GOT3 (cell line): ENCODE results near the gene PCGF2.

Experiments
- DNase-seq: peaks from one replicate; lab custom pipeline; 2025; ENCODE audit warnings: mixed read lengths; lab: John Stamatoyannopoulos, UW

The PCGF2 gene

DNA sequence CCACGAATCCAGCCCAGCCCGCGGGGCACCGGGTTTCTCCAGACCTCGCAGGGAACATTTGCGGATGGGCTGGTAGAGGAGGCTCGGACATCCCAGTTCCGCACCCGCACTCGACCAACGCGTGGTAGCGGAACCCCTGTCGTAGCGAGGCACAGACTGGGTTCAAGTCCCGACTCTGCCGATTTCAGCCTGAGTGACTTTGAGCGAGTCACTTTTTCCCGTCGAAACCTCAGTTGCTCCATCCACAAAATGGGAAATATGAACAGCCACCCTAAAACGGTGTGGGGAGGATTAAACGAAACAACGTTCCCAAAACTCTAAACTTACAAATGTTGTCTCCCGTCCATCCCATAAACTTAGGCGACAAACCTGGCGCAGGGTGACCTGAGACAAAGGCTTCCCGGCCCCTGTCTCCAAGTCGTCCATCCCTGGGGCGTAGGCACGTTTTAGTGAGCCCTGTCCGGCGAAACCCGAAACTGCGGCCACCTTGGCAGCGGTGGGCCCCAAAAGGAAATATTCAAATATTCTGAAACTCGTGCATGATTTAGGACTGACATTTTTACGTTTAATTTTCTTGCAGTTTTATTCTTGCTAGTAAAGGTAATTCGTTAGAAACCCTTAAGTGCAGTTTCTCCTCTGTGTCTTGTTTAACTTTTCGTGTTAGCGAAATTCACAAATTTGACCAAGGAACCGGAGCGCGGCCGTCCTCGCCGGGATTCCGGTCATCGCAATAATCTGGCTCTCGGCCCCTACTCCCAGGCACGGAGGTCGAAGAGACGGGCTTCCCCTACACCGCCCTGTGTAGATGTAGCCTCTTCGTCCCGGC lies 45.0 kb downstream of the PCGF2 start:
- no peak for DNase-seq

DNA sequence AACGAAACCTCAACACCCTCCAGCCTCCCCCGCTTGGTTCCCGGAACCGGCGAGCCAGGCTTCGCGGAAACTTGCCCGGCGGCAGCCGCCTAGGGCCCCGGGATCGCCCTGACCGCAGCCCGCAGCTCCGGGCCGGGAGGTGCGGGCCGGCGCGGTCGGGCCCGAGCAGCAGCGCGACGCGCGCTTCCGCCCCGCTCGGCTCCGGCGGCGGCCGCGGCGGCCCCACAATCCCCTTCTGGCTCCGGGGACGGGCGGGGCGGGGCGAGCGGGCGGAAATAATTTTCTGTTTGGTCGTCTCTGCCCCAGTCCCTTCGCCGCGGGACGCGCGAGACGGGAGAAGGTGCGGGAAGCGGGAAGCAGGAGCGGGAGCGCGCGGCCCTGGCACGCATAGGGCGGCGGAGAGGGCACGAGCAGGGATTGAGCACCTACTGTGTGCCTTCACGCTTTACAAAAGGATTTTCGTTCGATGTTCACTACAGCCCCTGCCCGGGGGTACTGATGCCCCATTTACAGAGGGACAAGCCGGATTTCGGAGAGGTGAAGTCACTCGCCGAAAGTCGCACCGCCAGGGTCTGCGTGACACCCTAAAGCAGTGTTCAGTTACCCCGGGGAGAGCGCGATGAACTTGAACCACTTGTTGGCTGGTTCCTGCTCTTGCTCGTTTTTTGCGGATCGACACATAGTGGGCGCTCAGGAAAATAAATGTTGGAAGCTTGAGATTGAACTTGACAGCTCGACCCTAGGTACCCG lies 45.8 kb downstream of the PCGF2 start:
- peak; percentile 39 for DNase-seq

DNA sequence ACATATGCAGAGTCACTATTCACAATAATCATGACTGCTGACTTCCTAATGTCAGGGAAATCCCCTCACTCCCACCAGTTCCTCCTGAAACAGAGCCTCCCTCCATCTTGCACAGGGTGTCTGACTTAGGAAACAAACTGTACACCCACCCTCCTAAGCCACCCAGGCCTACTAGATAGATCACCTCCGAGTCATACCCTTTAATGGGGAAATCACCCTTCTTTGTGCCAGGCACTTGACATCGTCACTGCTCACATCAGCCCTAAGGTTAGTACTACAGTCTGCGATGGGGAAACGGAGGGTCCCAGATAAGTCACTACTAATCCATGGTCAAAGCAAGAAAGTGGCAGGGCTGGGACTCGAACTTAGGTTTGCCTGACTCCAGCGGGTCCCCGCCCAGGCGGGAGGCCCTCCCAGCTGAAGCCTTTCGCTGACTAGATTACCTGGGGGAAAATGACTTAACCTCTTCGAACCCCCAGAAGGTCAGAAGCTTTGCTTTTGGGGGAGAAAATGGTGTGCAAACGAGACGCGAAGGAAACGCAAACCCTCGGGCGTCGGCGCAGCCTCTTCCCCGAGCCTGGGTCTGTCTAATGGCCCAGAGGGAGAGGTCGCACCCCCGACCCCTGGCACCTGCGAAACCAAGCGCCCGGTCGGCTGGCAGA lies 46.5 kb downstream of the PCGF2 start:
- no peak for DNase-seq

DNA sequence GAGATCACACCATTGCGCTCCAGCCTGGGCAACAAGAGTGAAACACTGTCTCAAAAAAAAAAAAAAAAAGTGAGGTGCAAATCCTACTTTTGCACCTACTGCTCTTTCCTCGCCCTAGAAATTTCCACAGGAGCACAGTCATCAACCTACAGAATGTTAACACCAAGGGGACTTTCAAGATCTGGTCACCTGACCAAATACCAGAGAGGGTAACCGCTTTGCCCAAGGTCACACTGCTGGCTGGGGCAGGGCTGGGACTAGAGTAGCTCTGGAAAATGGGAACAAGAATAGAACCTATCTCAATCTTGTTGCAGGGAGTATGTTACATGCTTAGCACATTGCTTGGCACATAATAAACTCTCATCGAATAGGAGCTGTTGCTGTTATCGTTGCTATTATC lies 49.4 kb downstream of the PCGF2 start:
- no peak for DNase-seq

DNA sequence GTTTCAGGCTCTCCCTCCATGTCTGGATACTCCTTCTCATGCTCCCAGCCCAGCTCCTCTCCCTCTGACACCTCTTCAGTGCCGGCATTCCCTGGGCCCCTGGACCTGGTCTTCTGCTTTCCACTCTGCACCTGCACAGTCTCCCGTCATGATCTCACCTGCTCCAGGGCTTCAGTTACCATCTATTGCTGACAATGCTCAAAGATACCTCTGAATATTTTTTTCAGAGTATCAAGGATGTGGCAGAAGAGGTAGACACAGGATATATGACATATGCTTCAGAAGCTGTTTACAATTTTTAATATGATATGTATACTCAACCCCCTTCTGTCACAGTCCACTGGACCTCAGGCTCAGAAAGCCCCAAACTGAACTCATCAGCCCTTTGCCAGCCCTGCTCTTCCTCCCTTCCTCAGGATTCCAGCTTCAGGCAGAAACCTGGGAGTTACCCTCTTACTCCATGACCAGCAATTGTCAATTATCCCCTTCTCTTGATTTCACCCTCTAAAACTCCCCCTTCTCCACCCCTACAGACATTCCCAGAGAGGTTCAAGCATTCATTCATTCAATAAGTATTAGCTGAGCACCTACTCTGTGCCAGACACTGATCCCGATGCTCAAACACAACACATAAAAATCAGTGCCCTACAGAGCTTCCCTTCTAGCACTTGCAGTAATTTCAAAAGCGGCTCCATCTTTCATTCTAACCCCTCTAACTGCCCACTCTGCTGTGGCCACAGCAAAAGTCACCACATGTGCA lies 50.9 kb downstream of the PCGF2 start:
- DNase-seq, result no peak

DNA sequence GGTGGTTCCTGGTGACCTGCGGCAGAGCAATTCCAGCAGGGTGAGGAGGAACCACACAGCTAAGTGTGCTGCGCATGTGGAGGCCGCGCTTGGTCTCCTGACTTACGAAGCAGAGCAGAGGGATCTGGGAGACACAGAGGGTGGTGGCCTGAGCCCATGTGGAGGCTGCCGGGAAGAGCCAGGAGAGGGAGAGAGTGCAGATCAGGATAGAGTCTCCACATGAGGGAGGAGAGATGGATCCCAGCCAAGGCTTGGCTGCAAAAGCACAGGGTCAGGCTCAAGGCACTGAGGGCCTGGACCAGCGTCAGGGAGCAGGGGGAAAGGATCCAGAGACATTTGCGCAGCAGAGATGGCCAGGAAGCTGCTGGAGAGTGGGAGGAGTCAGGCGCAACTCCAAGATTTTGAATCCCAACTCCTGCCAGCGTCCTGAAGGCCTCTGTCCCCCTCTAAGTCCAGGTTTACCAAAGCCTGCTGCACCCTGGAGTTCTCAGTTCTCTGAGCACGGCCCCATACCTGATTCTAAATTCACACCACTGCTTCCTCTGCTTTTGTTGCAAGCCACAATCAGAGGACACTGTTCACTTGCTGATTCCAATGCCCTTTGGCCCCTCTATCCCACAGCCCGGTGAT lies 54.3 kb downstream of the PCGF2 start:
- DNase-seq, result no peak

DNA sequence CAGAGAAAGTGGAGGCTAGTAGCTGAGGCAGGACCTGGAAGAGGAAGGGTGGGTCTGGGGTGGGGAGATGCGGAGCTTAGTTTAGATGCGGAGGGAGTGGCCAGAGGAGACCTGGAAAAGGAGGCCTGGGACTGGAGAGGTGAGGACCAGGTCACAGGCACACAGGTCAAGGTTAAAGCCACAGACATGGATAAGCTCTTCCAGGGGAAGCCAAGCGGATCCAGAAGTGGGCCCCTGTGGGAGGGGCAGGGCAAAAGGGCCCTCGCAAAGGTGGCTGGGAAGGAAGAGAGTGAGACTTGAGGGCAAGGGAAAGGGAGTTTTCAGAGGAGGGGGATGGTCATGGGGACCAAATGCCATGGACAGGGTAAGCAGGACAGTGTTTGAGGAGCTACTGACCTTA lies 57.0 kb downstream of the PCGF2 start:
- DNase-seq, result no peak

DNA sequence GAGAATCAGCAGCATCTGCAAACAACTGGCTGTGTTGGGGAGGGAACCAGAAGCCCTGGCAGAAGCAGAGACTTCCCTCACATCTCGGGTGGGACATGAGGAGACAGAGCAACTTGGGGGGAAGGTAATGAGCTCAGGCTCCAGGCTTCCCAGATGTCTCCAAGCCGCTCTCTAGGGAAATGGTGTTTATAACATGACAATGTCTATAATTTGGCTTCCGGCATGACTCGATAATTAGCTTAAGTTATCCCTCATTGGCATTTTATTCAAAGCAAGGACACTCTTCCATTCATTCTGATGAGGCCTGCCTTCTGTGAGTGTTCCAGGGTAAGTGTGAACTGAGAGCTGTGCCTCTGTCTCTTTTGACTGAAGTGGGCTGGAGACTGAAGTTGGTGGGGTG lies 57.8 kb downstream of the PCGF2 start:
- no peak for DNase-seq

DNA sequence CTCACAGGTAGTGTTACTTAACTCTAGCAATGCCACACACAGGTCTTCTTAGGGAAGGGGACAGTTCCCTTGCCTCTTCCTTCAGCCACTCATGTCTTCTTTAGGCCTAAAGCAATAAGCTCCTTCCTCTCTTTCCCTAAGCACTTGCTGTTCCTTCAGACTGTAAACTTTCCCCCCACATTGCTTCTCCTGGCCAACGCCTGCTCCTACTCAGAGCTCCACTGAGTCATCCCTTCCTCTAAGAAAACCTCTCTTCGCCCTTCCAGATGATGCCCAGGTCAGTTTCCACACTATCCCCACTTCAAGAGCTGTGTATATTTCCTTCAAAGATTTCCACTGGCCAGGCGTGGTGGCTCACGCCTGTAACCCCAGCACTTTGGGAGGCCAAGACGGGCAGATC lies 60.9 kb downstream of the PCGF2 start:
- no peak for DNase-seq

DNA sequence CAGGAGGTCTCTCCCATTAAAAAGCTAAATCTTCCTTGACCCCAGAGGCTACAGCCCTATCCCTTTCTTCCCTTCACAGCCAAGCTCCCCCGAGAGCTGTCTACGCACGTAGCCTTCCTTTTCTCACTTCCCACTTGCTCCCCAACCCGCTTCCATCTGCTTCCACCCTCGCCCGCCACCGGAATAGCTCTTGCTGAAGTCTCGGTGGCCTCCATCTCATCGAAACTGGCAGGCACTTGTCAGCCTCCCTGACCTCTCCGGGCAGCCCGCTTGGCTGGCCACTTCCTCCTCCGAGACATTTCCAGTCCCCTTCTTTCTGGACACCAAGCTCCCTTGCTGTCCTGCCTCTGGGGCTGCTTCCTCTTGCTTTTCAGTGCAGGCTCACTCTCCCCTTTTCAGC lies 62.6 kb downstream of the PCGF2 start:
- DNase-seq, result no peak
